GM21367 (cell line): Measurements from ENCODE around the gene SKAP2.

Experiments used
- ATAC-seq: cut with Tn5 transposase; IDR thresholded peaks from one replicate; pipeline ENCODE4 v1.9.1; 2021; ENCODE audit not compliant: unreplicated experiment

SKAP2 gene

GRCh38 chr7:26864309-26865093 lies at the start of gene SKAP2:
Gene SKAP2 (minus strand): TSS chr7:26864590. CDS start chr7:26864429, 161 bp downstream.
- ATAC-seq = peak; percentile 85

GRCh38 chr7:26912933-26913536 lies 48.6 kb upstream of the SKAP2 start:
- ATAC-seq = no peak

- ATAC-seq = no peak
These were observed 47.9 kb upstream of the SKAP2 start for GRCh38 chr7:26912338-26912737.

GRCh38 chr7:26910221-26910620 lies 45.8 kb upstream of the SKAP2 start:
- no peak for ATAC-seq

GRCh38 chr7:26900251-26900650 lies 35.9 kb upstream of the SKAP2 start:
- no peak for ATAC-seq

GRCh38 chr7:26899519-26899918 lies 35.1 kb upstream of the SKAP2 start:
- no peak for ATAC-seq

GRCh38 chr7:26898891-26899290 lies 34.5 kb upstream of the SKAP2 start:
- ATAC-seq = no peak

- ATAC-seq = no peak
These were observed 33.5 kb upstream of the SKAP2 start for GRCh38 chr7:26897928-26898327.

- ATAC-seq = no peak
These were observed 27.3 kb upstream of the SKAP2 start for GRCh38 chr7:26891400-26892350.

GRCh38 chr7:26880852-26881251 lies 16.5 kb upstream of the SKAP2 start:
- no peak for ATAC-seq

GRCh38 chr7:26879671-26880070 lies 15.3 kb upstream of the SKAP2 start:
- ATAC-seq = no peak

- no peak for ATAC-seq
These were observed 4.6 kb upstream of the SKAP2 start for GRCh38 chr7:26868841-26869495.

- ATAC-seq = peak; percentile 41
These were observed 651 bp upstream of the SKAP2 start for GRCh38 chr7:26865094-26865388.

GRCh38 chr7:26863518-26864308 lies 677 bp downstream of the SKAP2 start:
- ATAC-seq = peak; percentile 20

- ATAC-seq = no peak
These were observed 1.6 kb downstream of the SKAP2 start for GRCh38 chr7:26862834-26863233.

GRCh38 chr7:26861050-26861449 lies 3.3 kb downstream of the SKAP2 start:
- ATAC-seq = no peak

GRCh38 chr7:26860361-26860760 lies 4.0 kb downstream of the SKAP2 start:
- no peak for ATAC-seq

GRCh38 chr7:26859720-26860119 lies 4.7 kb downstream of the SKAP2 start:
- no peak for ATAC-seq

GRCh38 chr7:26858735-26859134 lies 5.7 kb downstream of the SKAP2 start:
- ATAC-seq = no peak

GRCh38 chr7:26858241-26858715 lies 6.1 kb downstream of the SKAP2 start:
- no peak for ATAC-seq
